DMS153 (cell line): ENCODE measurements around the gene TRAF3.

Experiments used
- DNase-seq: peaks from one replicate; lab custom pipeline; 2025; lab: John Stamatoyannopoulos, UW

Gene TRAF3

GRCh38 chr14:102908766-102909455 is 131.7 kb downstream of the TRAF3 start:
- no peak for DNase-seq

GRCh38 chr14:102909462-102909861 is 132.2 kb downstream of the TRAF3 start:
- no peak for DNase-seq

GRCh38 chr14:102909911-102910310 is 132.7 kb downstream of the TRAF3 start:
- DNase-seq, result no peak

- no peak for DNase-seq
Measured at GRCh38 chr14:102910442-102910841, 133.2 kb downstream of the TRAF3 start.

GRCh38 chr14:102911541-102911951 is 134.3 kb downstream of the TRAF3 start:
- DNase-seq, result no peak

- no peak for DNase-seq
Measured at GRCh38 chr14:102911991-102912761, 134.9 kb downstream of the TRAF3 start.

- DNase-seq, result no peak
Measured at GRCh38 chr14:102913341-102914211, 136.3 kb downstream of the TRAF3 start.

GRCh38 chr14:102914474-102915291 is 137.4 kb downstream of the TRAF3 start:
- no peak for DNase-seq

GRCh38 chr14:102915292-102916110 is 138.3 kb downstream of the TRAF3 start:
- DNase-seq, result no peak

GRCh38 chr14:102916347-102917055 is 139.3 kb downstream of the TRAF3 start:
- DNase-seq, result no peak

- DNase-seq, result no peak
Measured at GRCh38 chr14:102917056-102917385, 139.8 kb downstream of the TRAF3 start.

- DNase-seq, result no peak
Measured at GRCh38 chr14:102917469-102918211, 140.4 kb downstream of the TRAF3 start.

GRCh38 chr14:102918438-102918837 is 141.2 kb downstream of the TRAF3 start:
- DNase-seq, result no peak

GRCh38 chr14:102920273-102920997 is 143.2 kb downstream of the TRAF3 start:
- no peak for DNase-seq

- DNase-seq, result no peak
Measured at GRCh38 chr14:102920998-102921304, 143.7 kb downstream of the TRAF3 start.

GRCh38 chr14:102922490-102923200 is 145.4 kb downstream of the TRAF3 start, which contains the start of gene AMN:
TSS of gene AMN (plus strand) at chr14:102922663. CDS start at chr14:102922689, 26 bp downstream.
- no peak for DNase-seq

GRCh38 chr14:102923201-102923924 is 146.1 kb downstream of the TRAF3 start:
- DNase-seq, result no peak
